Body of pancreas (tissue), 4 donors: ENCODE measurements around the gene ESRRB.

Experiments used
- POLR2A ChIP-seq, 3 donors: fragments of 450-650 bp; IDR thresholded peaks; one replicate each; pipeline ENCODE4 v1.6.1; 2016; ENCODE audit warnings: antibody characterized with exemption in 3 of 3, mild to moderate bottlenecking in 2 of 3
- TF ChIP-seq, protein P1 (sequence below), 7 experiments: fragments of 450-650 bp in 4 of 7; fragments of 200-600 bp in 3 of 7; sonication (generic) in 3 of 7; IDR thresholded peaks; one replicate each; pipeline ENCODE4 v1.5.1; 2016 to 2019; ENCODE audit warnings: antibody characterized with exemption in 7 of 7

DNA sequence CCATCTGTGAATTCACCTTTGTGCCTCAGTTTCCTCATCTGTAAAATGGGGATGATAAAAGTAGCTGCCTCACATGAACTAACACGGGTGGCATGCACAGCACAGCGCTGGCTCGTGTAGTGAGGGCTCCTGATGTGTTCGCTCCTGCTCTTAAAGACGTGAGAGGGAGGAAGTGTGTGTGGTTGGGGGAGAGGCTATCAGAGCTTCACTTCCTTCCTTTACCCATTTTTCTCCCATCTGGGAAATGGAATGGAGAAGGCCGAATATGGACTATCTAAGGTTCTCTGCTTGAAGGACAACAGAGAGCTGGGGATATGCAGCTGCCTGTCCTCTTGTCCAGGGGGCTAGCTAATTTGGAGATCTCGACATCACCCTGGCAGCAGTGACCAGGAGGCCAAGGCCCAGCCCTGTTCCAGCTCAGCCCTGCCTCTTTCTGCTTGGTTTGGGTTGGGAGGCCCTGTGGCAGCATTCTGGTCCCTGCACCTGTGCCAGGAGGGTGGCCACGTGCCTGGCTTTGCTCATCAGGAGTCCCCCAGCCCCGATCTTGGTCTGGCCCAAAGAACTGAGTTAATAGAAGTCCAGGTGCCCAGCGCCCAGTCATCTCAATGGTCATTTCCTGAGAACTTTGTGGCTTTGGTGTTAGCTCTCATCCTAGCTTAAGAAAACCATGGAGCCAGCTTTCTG is 44.5 kb upstream of the ESRRB start:
- TF ChIP-seq, protein P1, sequence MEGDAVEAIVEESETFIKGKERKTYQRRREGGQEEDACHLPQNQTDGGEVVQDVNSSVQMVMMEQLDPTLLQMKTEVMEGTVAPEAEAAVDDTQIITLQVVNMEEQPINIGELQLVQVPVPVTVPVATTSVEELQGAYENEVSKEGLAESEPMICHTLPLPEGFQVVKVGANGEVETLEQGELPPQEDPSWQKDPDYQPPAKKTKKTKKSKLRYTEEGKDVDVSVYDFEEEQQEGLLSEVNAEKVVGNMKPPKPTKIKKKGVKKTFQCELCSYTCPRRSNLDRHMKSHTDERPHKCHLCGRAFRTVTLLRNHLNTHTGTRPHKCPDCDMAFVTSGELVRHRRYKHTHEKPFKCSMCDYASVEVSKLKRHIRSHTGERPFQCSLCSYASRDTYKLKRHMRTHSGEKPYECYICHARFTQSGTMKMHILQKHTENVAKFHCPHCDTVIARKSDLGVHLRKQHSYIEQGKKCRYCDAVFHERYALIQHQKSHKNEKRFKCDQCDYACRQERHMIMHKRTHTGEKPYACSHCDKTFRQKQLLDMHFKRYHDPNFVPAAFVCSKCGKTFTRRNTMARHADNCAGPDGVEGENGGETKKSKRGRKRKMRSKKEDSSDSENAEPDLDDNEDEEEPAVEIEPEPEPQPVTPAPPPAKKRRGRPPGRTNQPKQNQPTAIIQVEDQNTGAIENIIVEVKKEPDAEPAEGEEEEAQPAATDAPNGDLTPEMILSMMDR (IDR thresholded peaks at IDR 0.05): no peak
- no peak for TF ChIP-seq POLR2A (IDR thresholded peaks at IDR 0.05)
